Mesendoderm (in vitro differentiated cells): Measurements from ENCODE around the gene MICB.
"Not testable (repeated sequence)": the region's sequence is repeated elsewhere in the genome, so short reads cannot be mapped to it uniquely, and the experiment has no call there.

Experiments used
- DNase-seq: peaks from one replicate; pipeline ENCODE4 v3.0.0; 2013
- H2AK5ac ChIP-seq: 2 replicates; pipeline ENCODE4 v1.6.1; 2013; ENCODE audit warnings: low read length, inconsistent platforms
- H2BK120ac ChIP-seq: 2 replicates; pipeline ENCODE4 v1.6.1; 2013; ENCODE audit warnings: low read depth, mild to moderate bottlenecking, low read length, moderate library complexity, mixed read lengths
- H2BK15ac ChIP-seq: replicated peaks from 2 replicates; pipeline ENCODE4 v1.6.1; 2013; ENCODE audit warnings: low read depth, mild to moderate bottlenecking, moderate library complexity
- H2BK5ac ChIP-seq: 2 replicates; pipeline ENCODE4 v1.6.1; 2013; ENCODE audit warnings: low read length, inconsistent platforms
- H3K18ac ChIP-seq: 2 replicates; pipeline ENCODE4 v1.6.1; 2013; ENCODE audit warnings: mild to moderate bottlenecking, low read length, mixed read lengths
- H3K23ac ChIP-seq: one replicate; pipeline ENCODE4 v1.6.1; 2013; ENCODE audit warnings: low read length
- H3K27ac ChIP-seq: 2 replicates; pipeline ENCODE4 v1.5.1; 2013; ENCODE audit warnings: low read depth, mild to moderate bottlenecking, inconsistent platforms, low read length, moderate library complexity
- H3K27me3 ChIP-seq: 2 replicates; pipeline ENCODE4 v1.6.1; 2013; ENCODE audit warnings: low read length, control low read depth, mild to moderate bottlenecking, inconsistent platforms; ENCODE audit not compliant: insufficient read depth, poor library complexity
- H3K36me3 ChIP-seq: 2 replicates; pipeline ENCODE4 v1.6.1; 2013; ENCODE audit warnings: low read length, inconsistent platforms; ENCODE audit not compliant: control insufficient read depth, insufficient read depth
- H3K4ac ChIP-seq: one replicate; pipeline ENCODE4 v1.6.1; 2013; ENCODE audit warnings: low read depth, mild to moderate bottlenecking, low read length, moderate library complexity
- H3K4me1 ChIP-seq: 2 replicates; pipeline ENCODE4 v1.6.1; 2013; ENCODE audit warnings: low read depth, low read length, inconsistent platforms; ENCODE audit not compliant: control insufficient read depth
- H3K4me2 ChIP-seq: 2 replicates; pipeline ENCODE4 v1.6.1; 2013; ENCODE audit warnings: low read length
- H3K4me3 ChIP-seq: 2 replicates; pipeline ENCODE4 v1.5.1; 2013; ENCODE audit warnings: mild to moderate bottlenecking, low read length
- H3K56ac ChIP-seq: one replicate; pipeline ENCODE4 v1.6.1; 2013; ENCODE audit warnings: low read length
- H3K79me1 ChIP-seq: 2 replicates; pipeline ENCODE4 v1.6.1; 2013; ENCODE audit warnings: low read length, inconsistent platforms
- H3K79me2 ChIP-seq: 2 replicates; pipeline ENCODE4 v1.6.1; 2013; ENCODE audit warnings: mild to moderate bottlenecking, low read length; ENCODE audit not compliant: control insufficient read depth, insufficient read depth
- H3K9ac ChIP-seq: 2 replicates; pipeline ENCODE4 v1.6.1; 2013; ENCODE audit warnings: low read length, inconsistent platforms
- H4K5ac ChIP-seq: one replicate; pipeline ENCODE4 v1.6.1; 2013; ENCODE audit warnings: low read length
- H4K8ac ChIP-seq: one replicate; pipeline ENCODE4 v1.6.1; 2013; ENCODE audit warnings: low read depth, mild to moderate bottlenecking, control low read depth, low read length, moderate library complexity
- WGBS: extraction: QIAGEN DNeasy Blood & Tissue Kit; methylation state at CpG from one replicate; pipeline ENCODE4 v1.1.7; 2013; ENCODE audit warnings: low lambda C conversion rate, missing lambda C conversion rate; ENCODE audit not compliant: insufficient coverage; ENCODE audit errors: extremely low coverage; 5-methylcytosine and 5-hydroxymethylcytosine counted together

Gene MICB

GRCh38 chr6:31490115-31490873 lies 7.7 kb upstream of the MICB start:
- no peak overlapping the region for H2BK120ac ChIP-seq
- H2BK5ac ChIP-seq = no peak overlapping the region
- H3K36me3 ChIP-seq = no peaks in the 10 kb centered on the region
- no CpG with 5 or more reads among the region's 16 CpGs for WGBS
- no peak overlapping the region for H3K4me2 ChIP-seq
- no peak overlapping the region for H3K9ac ChIP-seq
- H3K18ac ChIP-seq = no peak overlapping the region
- no peak overlapping the region for H3K56ac ChIP-seq
- no peak for DNase-seq
- no peak overlapping the region for H3K23ac ChIP-seq
- no peak overlapping the region for H2AK5ac ChIP-seq
- H3K79me2 ChIP-seq = no peaks in the 10 kb centered on the region
- H4K8ac ChIP-seq = no peak overlapping the region
- no peak overlapping the region for H3K4me3 ChIP-seq
- H3K27ac ChIP-seq = no peak overlapping the region
- no peaks in the 10 kb centered on the region for H3K4me1 ChIP-seq
- no peaks in the 10 kb centered on the region for H3K79me1 ChIP-seq
- no peak overlapping the region for H2BK15ac ChIP-seq
- no peak overlapping the region for H4K5ac ChIP-seq
- no peaks in the 10 kb centered on the region for H3K27me3 ChIP-seq
- no peak overlapping the region for H3K4ac ChIP-seq

GRCh38 chr6:31493550-31493874 lies 4.4 kb upstream of the MICB start:
- H3K18ac ChIP-seq, H3K4me2 ChIP-seq, H3K56ac ChIP-seq, H2AK5ac ChIP-seq, H3K27ac ChIP-seq, H3K79me1 ChIP-seq, H3K27me3 ChIP-seq, H2BK15ac ChIP-seq, H3K36me3 ChIP-seq, H3K79me2 ChIP-seq, DNase-seq, H2BK5ac ChIP-seq, H2BK120ac ChIP-seq, H4K8ac ChIP-seq, H3K4me1 ChIP-seq, H3K4me3 ChIP-seq, H3K23ac ChIP-seq, H3K9ac ChIP-seq, H3K4ac ChIP-seq, H4K5ac ChIP-seq: not testable (repeated sequence)
- 100% methylated on average over 2 of the region's 2 CpGs for WGBS

- no peaks in the 10 kb centered on the region for H3K79me2 ChIP-seq
- no peak overlapping the region for H3K23ac ChIP-seq
- no CpG with 5 or more reads among the region's 58 CpGs for WGBS
- H3K18ac ChIP-seq = no peak overlapping the region
- H2AK5ac ChIP-seq = no peak overlapping the region
- H4K8ac ChIP-seq = peak overlapping the region; percentile 70
- no peaks in the 10 kb centered on the region for H3K4me1 ChIP-seq
- H3K27ac ChIP-seq = peak overlapping the region; percentile 91
- H3K4me2 ChIP-seq = peak overlapping the region; percentile 55
- H2BK120ac ChIP-seq = no peak overlapping the region
- no peak overlapping the region for H3K4ac ChIP-seq
- H3K56ac ChIP-seq = peak overlapping the region; percentile 62
- peak; percentile 94 for DNase-seq
- H3K9ac ChIP-seq = peak overlapping the region; percentile 47
- no peak overlapping the region for H4K5ac ChIP-seq
- peak overlapping the region; percentile 11 for H3K4me3 ChIP-seq
- no peaks in the 10 kb centered on the region for H3K79me1 ChIP-seq
- no peaks in the 10 kb centered on the region for H3K36me3 ChIP-seq
- H2BK5ac ChIP-seq = no peak overlapping the region
- no peak overlapping the region for H2BK15ac ChIP-seq
- H3K27me3 ChIP-seq = no peaks in the 10 kb centered on the region
Measured at GRCh38 chr6:31493875-31494694, 3.9 kb upstream of the MICB start.

GRCh38 chr6:31495580-31495979 lies 2.4 kb upstream of the MICB start:
- Histone ChIP-seq H3K4ac (no peak overlapping the region), H3K36me3 (no peaks in the 10 kb centered on the region), H3K4me1 (no peaks in the 10 kb centered on the region), H2BK120ac (no peak overlapping the region), H3K56ac (no peak overlapping the region), H2BK15ac (no peak overlapping the region), H3K79me2 (no peaks in the 10 kb centered on the region), H3K4me2 (no peak overlapping the region), H3K18ac (no peak overlapping the region), H4K8ac (no peak overlapping the region), H2BK5ac (no peak overlapping the region), H3K23ac (no peak overlapping the region), H3K79me1 (no peaks in the 10 kb centered on the region), H2AK5ac (no peak overlapping the region), H3K27me3 (no peaks in the 10 kb centered on the region), H3K4me3 (no peak overlapping the region), H4K5ac (no peak overlapping the region), H3K27ac (no peak overlapping the region), H3K9ac (no peak overlapping the region)
- peak; percentile 43 for DNase-seq
- WGBS = no CpG with 5 or more reads among the region's 2 CpGs

GRCh38 chr6:31496826-31497225 lies 1.1 kb upstream of the MICB start:
- not testable (repeated sequence) for H3K18ac ChIP-seq, H2BK120ac ChIP-seq, H2BK15ac ChIP-seq, H3K79me2 ChIP-seq, H3K27me3 ChIP-seq, H2BK5ac ChIP-seq, H3K4me2 ChIP-seq, H3K4me3 ChIP-seq, H3K27ac ChIP-seq, H3K4ac ChIP-seq, DNase-seq, H3K9ac ChIP-seq, H4K8ac ChIP-seq, H3K23ac ChIP-seq, H3K4me1 ChIP-seq, H2AK5ac ChIP-seq, H3K56ac ChIP-seq, H3K79me1 ChIP-seq, H3K36me3 ChIP-seq, H4K5ac ChIP-seq
- WGBS = no CpG with 5 or more reads among the region's 4 CpGs
